CD4-positive, alpha-beta T cell treated with Interleukin-2 at 100 ng/mL for 4 hours (primary cell): ENCODE measurements around the gene ARID3A.

Experiments used
- DNase-seq: peaks from one replicate; pipeline ENCODE4 v3.0.0-alpha.2; 2020; ENCODE audit warnings: low spot score

Gene ARID3A

GRCh38 chr19:963486-963951 is 37.7 kb downstream of the ARID3A start:
- DNase-seq: no peak

- DNase-seq: no peak
These were observed 38.3 kb downstream of the ARID3A start for GRCh38 chr19:964116-964520.

GRCh38 chr19:964761-965694 is 39.2 kb downstream of the ARID3A start:
- DNase-seq: no peak

GRCh38 chr19:966485-967088 is 40.8 kb downstream of the ARID3A start:
- DNase-seq: no peak

- no peak for DNase-seq
These were observed 44.9 kb downstream of the ARID3A start for GRCh38 chr19:970695-971094.

GRCh38 chr19:971795-972194 is 46.0 kb downstream of the ARID3A start:
- no peak for DNase-seq

- DNase-seq: no peak
These were observed 46.4 kb downstream of the ARID3A start for GRCh38 chr19:972281-972680.

- DNase-seq: no peak
These were observed 48.1 kb downstream of the ARID3A start for GRCh38 chr19:973726-974563.

GRCh38 chr19:974564-975257 is 48.9 kb downstream of the ARID3A start:
- DNase-seq: no peak

GRCh38 chr19:976476-976875 is 50.6 kb downstream of the ARID3A start:
- no peak for DNase-seq

- DNase-seq: no peak
These were observed 51.2 kb downstream of the ARID3A start for GRCh38 chr19:977058-977464.

- no peak for DNase-seq
These were observed 53.5 kb downstream of the ARID3A start for GRCh38 chr19:979318-979741.

GRCh38 chr19:980133-980998 is 54.5 kb downstream of the ARID3A start:
- DNase-seq: no peak

GRCh38 chr19:982567-983170 is 56.8 kb downstream of the ARID3A start:
- peak; percentile 72 for DNase-seq

- peak; percentile 89 for DNase-seq
These were observed 58.5 kb downstream of the ARID3A start, which contains the start of gene WDR18 for GRCh38 chr19:984165-984967. TSS of gene WDR18 (plus strand) at chr19:984345. CDS start at chr19:984354, 9 bp downstream.

GRCh38 chr19:986083-986482 is 60.2 kb downstream of the ARID3A start:
- no peak for DNase-seq

- DNase-seq: no peak
These were observed 62.2 kb downstream of the ARID3A start for GRCh38 chr19:988081-988480.

GRCh38 chr19:988510-988909 is 62.7 kb downstream of the ARID3A start:
- no peak for DNase-seq

- DNase-seq: no peak
These were observed 63.7 kb downstream of the ARID3A start for GRCh38 chr19:989381-990081.
